T-helper 1 cell treated with Interleukin-12 subunit alpha and Interleukin-12 subunit beta and Interleukin-4 antibody, amounts not matched to agents 30 ng/mL and 1 ng/mL, for 36 hours (primary cell): Measurements from ENCODE around the gene HOMER2. TPM values are rescaled to one million over a fixed set of nuclear protein-coding genes. Genes with fewer than 3 reads are reported as not detected.
"Not testable (repeated sequence)": the region's sequence is repeated elsewhere in the genome, so short reads cannot be mapped to it uniquely, and the experiment has no call there.

Source experiments
- intact Hi-C: fragments of 100-400 bp; cut with micrococcal nuclease; formaldehyde crosslinking; loops from one replicate; pipeline ENCODE4 v1.15.1; 2024
- total RNA-seq: library from RNA; stranded (reverse); gene quantifications from 2 replicates; pipeline ENCODE4 v1.2.3, GENCODE V29; 2022

The HOMER2 gene
- total RNA-seq, 1 donor from 2014 or later = 17.5 TPM

GRCh38 chr15:82865581-82865980 lies 86.9 kb downstream of the HOMER2 start:
- intact Hi-C loops = not testable (repeated sequence)

- intact Hi-C loops = no loop called here
Observed at GRCh38 chr15:82864967-82865366, 87.6 kb downstream of the HOMER2 start.

GRCh38 chr15:82862886-82863285 lies 89.6 kb downstream of the HOMER2 start:
- intact Hi-C loops = no loop called here

GRCh38 chr15:82858932-82859331 lies 93.6 kb downstream of the HOMER2 start:
- intact Hi-C loops = no loop called here

- intact Hi-C loops = no loop called here
Observed at GRCh38 chr15:82856397-82857170, 95.9 kb downstream of the HOMER2 start.

GRCh38 chr15:82855286-82856100 lies 97.0 kb downstream of the HOMER2 start:
- intact Hi-C loops = no loop called here

GRCh38 chr15:82854554-82854953 lies 98.0 kb downstream of the HOMER2 start:
- intact Hi-C loops = no loop called here

GRCh38 chr15:82852941-82853561 lies 99.5 kb downstream of the HOMER2 start:
- intact Hi-C loops = no loop called here

GRCh38 chr15:82851981-82852511 lies 100.5 kb downstream of the HOMER2 start:
- intact Hi-C loops = no loop called here

- intact Hi-C loops = no loop called here
Observed at GRCh38 chr15:82851306-82851850, 101.1 kb downstream of the HOMER2 start.

- intact Hi-C loops = no loop called here
Observed at GRCh38 chr15:82850731-82851130, 101.8 kb downstream of the HOMER2 start.

- intact Hi-C loops = loop anchor here (1.0 kb wide), 2 partner anchors 136 to 150 kb away; partner anchors contain the start of gene RAMAC
Observed at GRCh38 chr15:82849556-82850512, 102.7 kb downstream of the HOMER2 start.

- intact Hi-C loops = no loop called here
Observed at GRCh38 chr15:82848241-82848993, 104.1 kb downstream of the HOMER2 start.

- intact Hi-C loops = no loop called here
Observed at GRCh38 chr15:82847703-82848102, 104.8 kb downstream of the HOMER2 start.

- intact Hi-C loops = no loop called here
Observed at GRCh38 chr15:82846621-82847020, 105.9 kb downstream of the HOMER2 start.

GRCh38 chr15:82845686-82846085 lies 106.8 kb downstream of the HOMER2 start:
- intact Hi-C loops = no loop called here

GRCh38 chr15:82843566-82843965 lies 109.0 kb downstream of the HOMER2 start:
- intact Hi-C loops = no loop called here

- intact Hi-C loops = no loop called here
Observed at GRCh38 chr15:82840166-82840565, 112.4 kb downstream of the HOMER2 start.

GRCh38 chr15:82839136-82839535 lies 113.4 kb downstream of the HOMER2 start:
- intact Hi-C loops = no loop called here
